Measurements from ENCODE around the gene MAGEA12.
"Not testable (repeated sequence)": the region's sequence is repeated elsewhere in the genome, so short reads cannot be mapped to it uniquely, and the experiment has no call there.

Gene MAGEA12

DNA sequence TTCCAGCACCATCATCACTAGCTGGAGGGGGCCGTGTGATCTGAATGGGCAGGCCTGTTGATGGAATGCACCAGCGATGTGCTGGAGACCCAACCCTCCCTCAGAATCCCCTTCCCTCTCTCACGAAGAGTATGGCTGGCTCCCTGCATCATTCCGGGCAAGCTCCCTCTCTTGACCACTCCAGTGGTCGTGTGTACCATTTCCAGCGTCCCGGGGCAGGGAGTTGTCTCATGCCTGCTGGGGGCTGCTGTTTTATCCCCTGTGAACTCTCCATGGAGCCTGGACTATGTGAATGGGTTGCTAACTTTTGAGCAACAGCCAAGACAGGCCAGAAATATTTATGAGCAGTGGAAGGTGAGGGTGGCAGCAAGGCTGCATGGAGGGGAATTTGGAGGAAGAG is 8.1 kb upstream of the MAGEA12 start:
- TF ChIP-seq, protein P1, sequence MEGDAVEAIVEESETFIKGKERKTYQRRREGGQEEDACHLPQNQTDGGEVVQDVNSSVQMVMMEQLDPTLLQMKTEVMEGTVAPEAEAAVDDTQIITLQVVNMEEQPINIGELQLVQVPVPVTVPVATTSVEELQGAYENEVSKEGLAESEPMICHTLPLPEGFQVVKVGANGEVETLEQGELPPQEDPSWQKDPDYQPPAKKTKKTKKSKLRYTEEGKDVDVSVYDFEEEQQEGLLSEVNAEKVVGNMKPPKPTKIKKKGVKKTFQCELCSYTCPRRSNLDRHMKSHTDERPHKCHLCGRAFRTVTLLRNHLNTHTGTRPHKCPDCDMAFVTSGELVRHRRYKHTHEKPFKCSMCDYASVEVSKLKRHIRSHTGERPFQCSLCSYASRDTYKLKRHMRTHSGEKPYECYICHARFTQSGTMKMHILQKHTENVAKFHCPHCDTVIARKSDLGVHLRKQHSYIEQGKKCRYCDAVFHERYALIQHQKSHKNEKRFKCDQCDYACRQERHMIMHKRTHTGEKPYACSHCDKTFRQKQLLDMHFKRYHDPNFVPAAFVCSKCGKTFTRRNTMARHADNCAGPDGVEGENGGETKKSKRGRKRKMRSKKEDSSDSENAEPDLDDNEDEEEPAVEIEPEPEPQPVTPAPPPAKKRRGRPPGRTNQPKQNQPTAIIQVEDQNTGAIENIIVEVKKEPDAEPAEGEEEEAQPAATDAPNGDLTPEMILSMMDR (IDR thresholded peaks at IDR 0.05), result no peak
- no peak overlapping the region for H3K27ac ChIP-seq
- no peaks in the 10 kb centered on the region for H3K27me3 ChIP-seq
- no peaks in the 10 kb centered on the region for H3K4me1 ChIP-seq (ENCODE audit: control insufficient read depth in 1 of 2, insufficient read depth in 1 of 2, low read depth in 1 of 2, low read length in 1 of 2)
- no peaks in the 10 kb centered on the region for H3K9me3 ChIP-seq
- H3K4me3 ChIP-seq (ENCODE audit: low read depth in 1 of 2, low read length in 1 of 2), result no peak overlapping the region
- H3K36me3 ChIP-seq, result no peaks in the 10 kb centered on the region

DNA sequence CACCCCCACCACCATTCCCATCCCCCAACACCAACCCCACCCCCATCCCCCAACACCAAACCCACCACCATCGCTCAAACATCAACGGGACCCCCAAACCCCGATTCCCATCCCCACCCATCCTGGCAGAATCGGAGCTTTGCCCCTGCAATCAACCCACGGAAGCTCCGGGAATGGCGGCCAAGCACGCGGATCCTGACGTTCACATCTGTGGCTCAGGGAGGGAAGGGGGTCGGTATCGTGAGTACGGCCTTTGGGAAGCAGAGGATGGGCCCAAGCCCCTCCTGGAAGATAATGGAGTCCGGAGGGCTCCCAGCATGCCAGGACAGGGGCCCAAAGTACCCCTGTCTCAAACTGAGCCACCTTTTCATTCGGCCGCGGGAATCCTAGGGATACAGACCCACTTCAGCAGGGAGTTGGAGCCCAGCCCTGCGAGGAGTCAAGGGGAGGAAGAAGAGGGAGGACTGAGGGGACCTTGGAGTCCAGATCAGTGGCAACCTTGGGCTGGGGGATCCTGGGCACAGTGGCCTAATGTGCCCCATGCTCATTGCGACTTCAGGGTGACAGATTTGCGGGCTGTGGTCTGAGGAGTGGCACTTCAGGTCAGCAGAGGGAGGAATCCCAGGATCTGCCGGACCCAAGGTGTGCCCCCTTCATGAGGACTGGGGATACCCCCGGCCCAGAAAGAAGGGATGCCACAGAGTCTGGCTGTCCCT is 744 bp downstream of the MAGEA12 start:
- H3K4me1 ChIP-seq (ENCODE audit: control insufficient read depth in 1 of 2, insufficient read depth in 1 of 2, low read depth in 1 of 2, low read length in 1 of 2); H3K36me3 ChIP-seq; H3K27ac ChIP-seq; H3K4me3 ChIP-seq (ENCODE audit: low read depth in 1 of 2, low read length in 1 of 2); H3K27me3 ChIP-seq; H3K9me3 ChIP-seq: not testable (repeated sequence)

DNA sequence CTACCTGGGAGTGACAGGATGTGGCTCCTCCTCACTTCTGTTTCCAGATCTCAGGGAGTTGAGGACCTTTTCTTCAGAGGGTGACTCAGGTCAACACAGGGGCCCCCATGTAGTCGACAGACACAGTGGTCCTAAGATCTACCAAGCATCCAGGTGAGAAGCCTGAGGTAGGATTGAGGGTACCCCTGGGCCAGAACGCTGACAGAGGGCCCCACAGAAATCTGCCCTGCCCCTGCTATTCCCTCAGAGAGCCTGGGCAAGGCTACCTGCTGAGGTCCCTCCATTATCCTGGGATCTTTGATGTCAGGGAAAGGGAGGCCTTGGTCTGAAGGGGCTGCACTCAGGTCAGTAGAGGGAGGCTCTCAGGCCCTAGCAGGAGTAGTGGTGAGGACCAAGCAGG is 1.5 kb downstream of the MAGEA12 start:
- TF ChIP-seq, protein P1 (IDR thresholded peaks at IDR 0.05), result no peak
- Histone ChIP-seq H3K9me3 (no peaks in the 10 kb centered on the region), H3K27ac (no peak overlapping the region), H3K4me1 (ENCODE audit: control insufficient read depth in 1 of 2, insufficient read depth in 1 of 2, low read depth in 1 of 2, low read length in 1 of 2) (no peaks in the 10 kb centered on the region), H3K27me3 (no peaks in the 10 kb centered on the region), H3K4me3 (ENCODE audit: low read depth in 1 of 2, low read length in 1 of 2) (no peak overlapping the region), H3K36me3 (no peaks in the 10 kb centered on the region)

DNA sequence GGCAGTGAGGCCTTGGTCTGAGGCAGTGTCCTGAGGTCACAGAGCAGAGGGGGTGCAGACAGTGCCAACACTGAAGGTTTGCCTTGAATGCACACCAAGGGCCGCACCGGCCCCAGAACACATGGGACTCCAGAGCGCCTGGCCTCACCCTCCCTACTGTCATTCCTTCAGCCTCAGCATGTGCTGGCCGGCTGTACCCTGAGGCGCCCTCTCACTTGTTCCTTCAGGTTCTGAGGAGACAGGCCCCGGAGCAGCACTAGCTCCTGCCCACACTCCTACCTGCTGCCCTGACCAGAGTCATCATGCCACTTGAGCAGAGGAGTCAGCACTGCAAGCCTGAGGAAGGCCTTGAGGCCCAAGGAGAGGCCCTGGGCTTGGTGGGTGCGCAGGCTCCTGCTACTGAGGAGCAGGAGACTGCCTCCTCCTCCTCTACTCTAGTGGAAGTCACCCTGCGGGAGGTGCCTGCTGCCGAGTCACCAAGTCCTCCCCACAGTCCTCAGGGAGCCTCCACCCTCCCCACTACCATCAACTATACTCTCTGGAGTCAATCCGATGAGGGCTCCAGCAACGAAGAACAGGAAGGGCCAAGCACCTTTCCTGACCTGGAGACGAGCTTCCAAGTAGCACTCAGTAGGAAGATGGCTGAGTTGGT is 2.4 kb downstream of the MAGEA12 start:
- H3K36me3 ChIP-seq, result no peaks in the 10 kb centered on the region
- TF ChIP-seq, protein P1 (IDR thresholded peaks at IDR 0.05), result no peak
- H3K4me3 ChIP-seq (ENCODE audit: low read depth in 1 of 2, low read length in 1 of 2), result no peak overlapping the region
- no peaks in the 10 kb centered on the region for H3K9me3 ChIP-seq
- no peaks in the 10 kb centered on the region for H3K4me1 ChIP-seq (ENCODE audit: control insufficient read depth in 1 of 2, insufficient read depth in 1 of 2, low read depth in 1 of 2, low read length in 1 of 2)
- H3K27me3 ChIP-seq, result no peaks in the 10 kb centered on the region
- H3K27ac ChIP-seq, result no peak overlapping the region

DNA sequence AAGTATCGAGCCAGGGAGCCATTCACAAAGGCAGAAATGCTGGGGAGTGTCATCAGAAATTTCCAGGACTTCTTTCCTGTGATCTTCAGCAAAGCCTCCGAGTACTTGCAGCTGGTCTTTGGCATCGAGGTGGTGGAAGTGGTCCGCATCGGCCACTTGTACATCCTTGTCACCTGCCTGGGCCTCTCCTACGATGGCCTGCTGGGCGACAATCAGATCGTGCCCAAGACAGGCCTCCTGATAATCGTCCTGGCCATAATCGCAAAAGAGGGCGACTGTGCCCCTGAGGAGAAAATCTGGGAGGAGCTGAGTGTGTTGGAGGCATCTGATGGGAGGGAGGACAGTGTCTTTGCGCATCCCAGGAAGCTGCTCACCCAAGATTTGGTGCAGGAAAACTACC is 3.0 kb downstream of the MAGEA12 start:
- not testable (repeated sequence) for H3K36me3 ChIP-seq; H3K4me1 ChIP-seq (ENCODE audit: control insufficient read depth in 1 of 2, insufficient read depth in 1 of 2, low read depth in 1 of 2, low read length in 1 of 2); H3K27ac ChIP-seq; H3K9me3 ChIP-seq; H3K4me3 ChIP-seq (ENCODE audit: low read depth in 1 of 2, low read length in 1 of 2); H3K27me3 ChIP-seq

DNA sequence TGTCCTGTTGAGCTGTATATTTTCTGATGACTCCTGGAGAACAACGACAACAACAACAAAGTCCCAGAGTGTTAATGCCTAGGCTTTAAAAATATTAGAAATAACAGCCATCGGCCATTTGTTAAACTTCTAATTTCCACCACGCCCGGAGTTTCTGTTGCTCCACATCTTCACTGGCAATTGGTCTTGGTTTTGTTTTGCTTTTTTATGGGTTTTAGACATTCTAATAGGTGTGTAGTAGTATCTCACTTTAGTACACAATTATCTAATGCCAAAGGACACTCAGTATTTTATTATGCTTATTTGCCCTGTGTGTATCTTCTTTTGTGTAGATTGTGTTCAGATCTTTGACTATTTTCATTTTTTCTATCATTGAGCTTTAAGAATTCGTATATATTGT is 5.0 kb downstream of the MAGEA12 start:
- H3K27me3 ChIP-seq, result no peaks in the 10 kb centered on the region
- H3K4me1 ChIP-seq (ENCODE audit: control insufficient read depth in 1 of 2, insufficient read depth in 1 of 2, low read depth in 1 of 2, low read length in 1 of 2), result no peaks in the 10 kb centered on the region
- H3K36me3 ChIP-seq, result no peaks in the 10 kb centered on the region
- H3K9me3 ChIP-seq, result no peaks in the 10 kb centered on the region
- H3K4me3 ChIP-seq (ENCODE audit: low read depth in 1 of 2, low read length in 1 of 2), result no peak overlapping the region
- TF ChIP-seq, protein P1 (IDR thresholded peaks at IDR 0.05), result no peak
- no peak overlapping the region for H3K27ac ChIP-seq

DNA sequence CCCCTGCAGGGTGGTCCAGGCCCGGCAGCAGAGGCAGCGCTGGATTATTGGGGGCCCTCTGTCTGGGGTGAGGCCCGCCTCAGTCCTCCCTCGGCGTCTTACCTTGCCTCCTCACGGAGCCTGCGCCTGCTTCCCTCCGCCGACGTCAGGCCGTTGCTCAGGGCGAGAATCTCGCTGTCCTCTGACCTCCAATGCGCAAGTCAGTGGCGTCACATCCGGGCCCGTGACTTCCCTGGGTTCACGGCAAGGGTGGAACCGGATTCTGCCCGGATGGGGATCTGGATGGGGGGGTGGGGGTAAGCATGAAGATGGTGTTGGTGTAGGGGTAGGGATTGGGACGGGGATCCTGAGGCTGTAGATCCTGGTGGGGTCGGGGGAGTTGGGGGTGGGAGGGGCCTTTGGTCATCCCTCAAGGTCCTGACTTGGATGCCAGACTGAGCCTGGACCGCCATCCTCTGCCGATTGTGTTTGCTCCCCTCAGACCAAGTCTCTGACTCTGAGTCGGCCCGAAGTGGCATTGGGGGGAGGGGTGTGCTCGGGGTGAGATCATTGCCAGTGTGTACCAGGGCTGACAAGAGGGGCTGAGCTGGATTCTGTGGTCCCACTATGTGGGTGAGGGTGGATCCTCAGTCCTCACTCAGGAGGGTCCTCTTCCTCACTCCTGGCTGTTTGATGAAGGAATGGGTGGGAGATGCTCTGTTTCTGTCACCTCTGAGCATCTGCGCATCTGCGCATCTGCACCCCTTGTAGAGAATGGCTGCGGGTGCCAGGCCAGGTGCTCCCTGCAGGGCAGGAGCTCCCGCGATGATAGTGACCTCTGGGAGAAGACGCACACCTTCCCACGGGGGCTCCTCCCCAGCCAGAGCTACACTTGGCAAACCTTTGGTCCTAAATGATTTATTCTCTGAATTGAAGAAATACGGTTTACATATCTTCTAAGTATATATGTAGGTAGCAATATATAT is 20.4 kb downstream of the MAGEA12 start, which contains the start of gene MAGEA2:
TSS of gene MAGEA2 (minus strand) at position 157 of the 965 bp plus-strand sequence. CDS start 2,479 bp downstream, outside the sequence.
- H3K27ac ChIP-seq; H3K4me3 ChIP-seq (ENCODE audit: low read depth in 1 of 2, low read length in 1 of 2); H3K27me3 ChIP-seq; H3K9me3 ChIP-seq; H3K4me1 ChIP-seq (ENCODE audit: control insufficient read depth in 1 of 2, insufficient read depth in 1 of 2, low read depth in 1 of 2, low read length in 1 of 2); H3K36me3 ChIP-seq: not testable (repeated sequence)

DNA sequence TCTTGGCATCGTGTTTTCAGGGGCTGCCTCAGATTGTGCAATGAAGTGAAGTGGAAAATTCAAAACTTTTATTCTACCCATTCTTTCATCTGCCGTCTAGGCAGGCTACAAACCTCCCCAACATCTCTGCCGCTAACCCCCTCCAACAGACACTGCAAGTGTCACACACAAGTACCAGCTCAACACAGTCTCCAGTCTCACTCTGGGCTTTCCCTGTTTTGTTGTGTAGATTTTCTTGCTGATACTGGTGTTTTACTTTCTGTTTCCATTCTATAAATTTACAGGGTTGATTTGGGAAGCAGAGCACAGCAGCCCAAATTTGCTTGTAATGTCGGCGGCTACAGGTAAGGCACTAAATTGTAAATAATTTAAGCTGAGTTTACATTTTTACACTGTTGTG is 21.3 kb downstream of the MAGEA12 start:
- H3K4me1 ChIP-seq (ENCODE audit: control insufficient read depth in 1 of 2, insufficient read depth in 1 of 2, low read depth in 1 of 2, low read length in 1 of 2); H3K27ac ChIP-seq; H3K27me3 ChIP-seq; H3K4me3 ChIP-seq (ENCODE audit: low read depth in 1 of 2, low read length in 1 of 2); H3K36me3 ChIP-seq; H3K9me3 ChIP-seq: not testable (repeated sequence)

DNA sequence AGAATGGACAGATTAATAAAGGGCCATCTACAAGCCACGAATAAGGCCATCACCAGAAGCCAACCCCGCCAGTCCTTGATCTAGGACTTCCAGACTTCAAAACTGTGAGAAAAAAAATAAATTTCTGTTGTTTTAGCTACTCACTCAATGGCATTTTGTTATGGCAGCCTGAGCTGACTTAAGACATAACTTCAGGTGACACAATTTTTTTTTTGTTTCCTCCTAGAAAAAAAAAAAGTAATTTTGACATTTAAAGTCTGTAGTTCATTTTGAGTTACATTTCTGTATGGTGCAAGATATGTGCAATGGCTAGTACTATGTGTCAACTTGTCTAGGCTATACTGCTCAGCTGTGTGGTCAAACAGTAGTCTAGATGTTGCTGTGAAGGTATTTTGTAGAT is 25.4 kb downstream of the MAGEA12 start, which contains the start of gene CSAG3:
TSS of gene CSAG3 (plus strand) at position 301 of the 400 bp plus-strand sequence.
- H3K4me1 ChIP-seq (ENCODE audit: control insufficient read depth in 1 of 2, insufficient read depth in 1 of 2, low read depth in 1 of 2, low read length in 1 of 2); H3K27ac ChIP-seq; H3K36me3 ChIP-seq: not testable (repeated sequence)

More for the DNA sequence above, 25.4 kb downstream of the MAGEA12 start, which contains the start of gene CSAG3:
- not testable (repeated sequence) for H3K4me3 ChIP-seq (ENCODE audit: low read depth in 1 of 2, low read length in 1 of 2); H3K9me3 ChIP-seq; H3K27me3 ChIP-seq

Data from neutrophil (primary cell).